GM21825 (cell line): Measurements from ENCODE around the gene SERP1.
"Not testable (repeated sequence)": the region's sequence is repeated elsewhere in the genome, so short reads cannot be mapped to it uniquely, and the experiment has no call there.

Source experiments
- ATAC-seq: cut with Tn5 transposase; IDR thresholded peaks from one replicate; pipeline ENCODE4 v1.9.1; 2021; ENCODE audit warnings: mild to moderate bottlenecking, moderate library complexity; ENCODE audit not compliant: unreplicated experiment

SERP1 gene

DNA sequence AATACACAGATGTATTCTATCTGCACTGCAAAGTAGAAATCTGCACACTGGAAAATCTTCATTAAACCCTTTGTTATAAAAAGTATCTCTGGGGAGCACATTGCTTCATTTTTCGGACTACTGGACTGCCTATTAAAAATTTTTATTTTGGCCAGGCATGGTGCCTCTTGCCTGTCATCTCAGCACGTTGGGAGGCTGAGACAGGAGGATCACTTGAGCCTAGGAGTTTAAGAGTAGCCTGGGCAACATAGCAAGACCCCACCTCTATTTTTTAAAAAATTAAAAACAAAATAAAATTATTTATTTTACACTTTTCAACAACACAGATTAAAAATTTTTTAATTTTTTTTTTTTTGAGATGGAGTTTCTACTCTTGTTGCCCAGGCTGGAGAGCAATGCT lies 6.0 kb downstream of the SERP1 start:
- ATAC-seq, result no peak

DNA sequence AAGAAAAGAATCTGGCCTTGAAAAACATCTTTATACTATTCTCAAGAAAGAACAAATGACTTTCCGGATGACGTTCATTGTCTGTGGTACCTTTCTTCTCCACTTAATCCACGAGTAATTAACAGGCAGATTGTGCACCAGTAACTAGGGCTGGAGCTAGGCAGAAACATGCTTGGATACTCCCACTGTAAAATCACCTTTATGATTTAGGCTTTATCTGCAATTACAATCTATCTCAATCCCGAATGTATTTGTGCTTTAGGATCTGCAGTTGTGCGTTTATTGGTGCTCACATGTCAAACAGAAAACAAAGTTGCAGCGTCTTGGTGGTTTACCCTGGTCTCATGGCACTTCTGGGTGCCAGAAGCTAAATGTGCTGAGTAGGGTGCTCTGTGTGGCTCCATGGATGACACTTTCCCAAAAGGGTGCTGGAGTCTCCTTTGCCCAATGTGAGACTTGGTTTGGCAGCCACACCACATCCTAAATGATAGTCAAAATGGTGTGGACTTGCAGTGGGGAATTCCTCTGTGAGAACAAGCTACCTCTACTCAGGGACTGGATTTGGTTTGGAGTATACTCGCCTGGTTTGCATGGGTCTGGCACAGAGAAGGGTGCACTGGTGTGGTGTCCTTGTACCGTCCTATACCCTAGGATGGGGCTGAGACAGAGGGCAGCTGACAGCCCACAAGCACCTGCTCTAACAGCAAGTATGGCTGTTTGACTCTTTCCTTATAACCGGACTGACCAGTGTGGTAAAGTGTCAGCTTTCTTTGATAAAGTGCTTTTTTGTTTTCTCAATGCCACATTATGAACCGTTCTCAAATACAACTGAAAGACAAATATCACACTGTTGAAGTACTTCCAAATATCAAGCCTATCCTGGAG lies 7.7 kb downstream of the SERP1 start:
- ATAC-seq, result no peak

DNA sequence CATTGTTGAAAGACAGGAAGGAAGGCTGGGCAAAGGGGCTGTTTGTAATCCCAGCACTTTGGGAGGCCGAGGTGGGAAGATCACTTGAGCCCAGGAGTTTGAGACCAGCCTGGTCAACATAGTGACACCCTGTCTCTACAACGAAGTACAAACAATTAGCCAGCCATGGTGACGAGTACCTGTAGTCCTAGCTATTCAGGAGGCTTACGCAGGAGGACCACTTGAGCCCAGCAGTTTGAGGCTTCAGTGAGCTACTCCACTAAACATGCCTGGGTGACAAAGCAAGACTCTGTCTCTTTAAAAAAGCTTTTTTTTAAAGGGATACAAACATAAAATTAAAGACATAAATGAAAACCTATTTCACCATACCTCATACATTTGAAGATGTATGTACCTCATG lies 11.1 kb downstream of the SERP1 start:
- ATAC-seq, result no peak

DNA sequence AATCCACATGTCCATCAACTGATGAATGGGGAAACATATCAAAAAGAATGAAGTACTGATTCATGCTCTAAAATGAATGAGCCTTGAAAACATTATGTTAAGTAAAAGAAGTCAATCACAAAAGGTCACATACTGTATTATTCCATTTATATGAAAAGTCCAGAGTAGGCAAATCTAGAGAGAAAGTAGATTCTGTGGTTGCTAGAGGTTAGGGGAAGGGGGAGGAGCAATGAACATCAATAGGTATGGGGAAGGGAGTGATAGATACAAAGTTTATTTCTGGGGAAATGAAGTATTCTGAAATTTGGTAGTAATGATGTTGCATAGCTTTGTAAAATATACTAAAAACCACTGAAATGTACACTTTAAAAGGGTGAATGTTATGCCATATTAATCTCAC lies 14.5 kb downstream of the SERP1 start:
- ATAC-seq, result no peak

DNA sequence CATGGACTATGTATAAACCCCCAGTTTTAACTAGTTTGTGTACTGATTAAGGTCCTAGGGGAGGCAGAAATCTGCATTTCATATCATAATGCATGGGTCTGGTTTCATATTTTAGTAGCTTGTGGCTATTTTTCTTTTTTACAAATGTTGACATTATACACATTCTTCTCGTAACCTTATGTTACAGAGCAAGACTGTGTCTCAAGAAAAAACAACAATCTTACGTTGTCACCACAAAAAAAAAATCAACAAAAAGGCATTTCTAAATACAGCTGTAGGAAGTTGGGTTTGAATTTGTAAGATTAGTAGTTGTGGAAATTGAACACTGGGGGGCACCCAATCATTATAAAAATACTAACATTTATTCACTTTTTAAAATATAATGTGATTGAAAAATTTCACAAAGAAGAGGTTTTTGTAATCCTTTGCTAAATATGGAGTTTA lies 17.9 kb downstream of the SERP1 start:
- ATAC-seq, result no peak

DNA sequence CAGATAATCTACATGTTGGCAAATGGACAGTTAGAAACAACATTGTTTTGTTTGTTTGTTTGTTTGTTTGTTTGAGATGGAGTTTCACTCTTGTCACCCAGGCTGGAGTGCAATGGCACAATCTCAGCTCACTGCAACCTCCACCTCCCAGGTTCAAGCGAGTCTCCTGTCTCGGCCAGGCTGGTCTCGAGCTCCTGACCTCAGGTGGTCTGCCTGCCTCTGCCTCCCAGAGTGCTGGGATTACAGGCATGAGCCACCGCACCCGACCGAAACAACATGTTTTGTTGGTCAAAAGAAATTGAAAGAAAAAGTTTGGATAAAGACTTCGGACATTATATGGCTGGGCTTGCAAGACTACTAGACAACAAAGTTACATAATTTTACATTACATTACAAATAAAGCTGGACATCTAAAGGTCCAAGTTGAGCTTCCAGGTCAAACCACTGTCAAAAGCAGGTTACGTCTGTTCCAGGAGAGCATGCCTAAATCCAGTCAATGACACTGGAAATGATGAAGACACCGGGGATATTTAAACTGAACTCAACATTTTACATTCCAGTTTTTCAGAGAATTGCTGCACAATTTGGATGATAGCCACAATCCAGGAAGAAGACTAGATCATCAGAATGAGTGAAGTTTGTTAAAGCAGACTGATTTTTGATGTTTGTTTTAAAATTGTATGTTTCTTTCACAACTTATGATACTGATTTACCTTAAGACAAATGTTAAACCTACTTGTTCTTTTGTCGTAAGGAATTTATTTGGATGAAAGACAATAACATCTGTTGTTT lies 18.6 kb downstream of the SERP1 start:
- no peak for ATAC-seq

DNA sequence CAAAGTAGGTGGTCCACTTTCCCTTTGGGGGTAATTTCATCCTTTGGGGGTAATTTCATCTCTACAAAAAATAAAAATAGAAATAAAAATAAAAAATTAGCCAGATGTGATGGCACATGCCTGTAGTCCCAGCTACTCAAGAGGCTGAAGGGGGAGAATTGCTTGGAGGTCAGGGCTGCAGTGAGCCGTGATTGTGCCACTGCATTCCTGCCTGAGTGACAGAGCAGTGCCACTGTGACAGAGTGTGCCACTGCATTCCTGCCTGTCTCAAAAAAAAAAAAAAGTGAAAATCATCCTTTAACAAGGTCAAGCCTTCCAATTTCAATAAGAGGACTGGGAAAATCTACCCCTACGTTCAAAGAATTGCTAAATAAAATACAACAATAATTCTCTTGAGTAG lies 22.8 kb downstream of the SERP1 start:
- ATAC-seq, result no peak

DNA sequence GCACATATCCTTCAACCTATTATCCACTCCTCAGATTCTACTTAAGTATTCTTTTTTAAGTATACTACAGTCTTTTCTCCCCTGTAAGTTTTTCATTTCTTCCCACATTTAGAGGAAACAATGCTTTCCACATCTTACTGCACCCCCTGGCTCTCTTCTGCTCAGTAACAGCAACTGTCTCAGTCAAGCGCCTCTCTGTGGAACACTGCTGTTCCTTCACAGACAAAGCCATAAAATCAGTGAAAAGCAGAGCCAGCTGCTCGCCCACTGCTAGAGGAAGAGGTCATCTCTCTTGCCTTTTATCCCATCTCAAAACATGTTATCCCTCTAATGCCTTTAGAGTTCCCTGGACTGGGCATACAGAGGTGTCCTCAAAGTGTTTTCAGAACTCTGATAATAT lies 24.8 kb downstream of the SERP1 start:
- ATAC-seq, result no peak

DNA sequence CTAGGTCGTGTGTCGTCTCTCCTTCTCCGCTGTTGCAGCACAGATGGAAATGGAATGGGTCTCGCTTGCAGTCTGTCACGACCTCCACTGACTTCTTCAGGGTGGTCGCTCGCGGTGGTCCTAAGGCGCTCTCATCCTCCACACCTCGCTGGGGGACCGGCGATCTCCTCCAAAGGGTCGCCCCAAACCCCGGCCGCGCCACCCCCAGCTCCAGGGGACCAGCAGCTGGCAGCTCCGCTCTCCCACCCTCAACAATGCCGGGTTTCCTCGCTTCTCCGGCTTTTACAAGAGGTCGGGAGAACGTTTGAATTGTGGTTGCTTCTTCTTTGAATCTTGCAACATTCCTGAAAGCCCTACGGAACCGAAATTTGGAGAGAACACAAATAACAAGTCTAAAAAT lies 25.9 kb downstream of the SERP1 start:
- ATAC-seq, result no peak

DNA sequence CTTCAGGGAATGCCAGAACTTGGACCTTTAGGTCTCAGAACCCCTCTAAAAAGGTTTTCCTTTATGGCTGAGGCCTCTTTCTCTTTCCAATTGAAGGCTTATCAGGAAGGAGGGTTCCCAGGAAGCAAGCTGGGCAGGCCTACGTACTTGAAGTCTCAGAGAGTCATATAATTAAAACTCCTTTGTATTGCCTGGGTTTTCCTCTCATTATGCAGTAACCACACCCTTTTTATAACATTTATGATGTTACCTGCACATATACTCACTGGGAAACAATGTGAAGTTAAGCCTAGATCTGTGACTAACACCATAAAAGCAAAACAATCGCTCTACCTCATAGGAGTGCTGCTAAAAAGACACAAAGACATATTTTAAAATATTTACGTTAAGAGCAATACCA lies 27.3 kb downstream of the SERP1 start:
- no peak for ATAC-seq

DNA sequence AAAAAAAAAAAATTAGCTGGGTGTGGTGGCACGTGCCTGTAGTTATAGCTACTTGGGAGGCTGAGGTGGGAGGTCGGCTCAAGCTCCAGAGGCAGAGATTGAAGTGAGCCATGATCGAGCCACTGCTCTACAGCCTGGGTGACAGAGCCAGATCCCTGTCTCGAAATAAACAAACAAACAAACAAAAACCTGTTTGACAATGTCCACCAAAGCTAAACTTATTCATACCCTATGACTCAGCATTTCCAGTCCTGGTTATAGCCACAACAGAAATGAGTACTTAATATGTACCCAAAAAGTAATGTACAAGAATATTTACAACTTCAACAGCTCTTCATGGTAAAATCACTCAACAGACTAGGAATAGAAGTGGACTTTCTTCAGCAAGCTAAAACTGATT lies 31.1 kb downstream of the SERP1 start:
- ATAC-seq, result no peak

DNA sequence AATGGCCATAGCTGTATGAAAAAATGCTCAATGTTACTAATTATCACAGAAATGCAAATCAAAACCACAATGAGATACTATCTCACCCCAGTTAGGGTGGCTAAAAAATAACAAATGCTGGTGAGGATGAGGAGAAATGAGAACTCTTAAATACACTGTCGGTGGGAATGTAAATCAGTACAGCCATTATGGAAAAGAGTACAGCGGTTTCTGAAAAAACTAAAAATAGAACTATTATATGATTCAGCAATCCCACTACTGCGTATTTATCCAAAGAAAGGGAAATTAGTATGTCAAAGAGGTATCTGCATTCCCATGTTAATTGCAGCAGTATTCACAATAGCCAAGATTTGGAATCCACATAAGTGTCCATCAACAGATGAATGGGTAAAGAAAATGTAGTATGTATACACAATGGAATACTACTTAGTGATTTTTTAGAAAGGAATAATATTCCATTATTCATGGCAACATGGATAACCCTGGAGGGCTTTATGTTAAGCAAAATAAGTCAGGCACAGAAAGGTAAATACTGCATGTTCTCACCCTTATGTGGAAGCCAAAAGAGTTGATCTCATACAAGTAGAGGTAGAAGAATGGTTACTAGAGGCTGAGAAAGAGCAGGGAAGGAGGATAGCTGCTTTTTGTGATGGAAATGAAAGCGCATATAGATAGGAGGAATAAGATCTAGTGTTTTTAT lies 35.0 kb downstream of the SERP1 start:
- ATAC-seq, result no peak

DNA sequence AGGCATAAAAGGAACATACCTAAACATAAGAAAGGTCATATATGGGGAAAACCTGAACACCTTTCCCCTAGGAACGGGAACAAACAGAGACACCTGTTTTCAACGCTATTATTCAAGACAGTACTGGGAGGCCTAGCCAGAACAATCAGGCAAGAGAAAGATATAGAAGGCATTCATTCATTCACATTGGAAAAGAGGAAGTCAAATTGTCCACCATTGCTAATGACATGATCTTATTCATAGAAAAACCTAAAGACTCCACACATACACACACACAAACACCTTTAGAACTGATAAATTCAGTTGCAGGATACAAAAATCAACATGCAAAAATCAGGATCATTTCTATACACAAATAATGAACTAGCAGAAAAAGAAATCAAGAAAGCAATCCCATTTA lies 36.5 kb downstream of the SERP1 start:
- no peak for ATAC-seq

DNA sequence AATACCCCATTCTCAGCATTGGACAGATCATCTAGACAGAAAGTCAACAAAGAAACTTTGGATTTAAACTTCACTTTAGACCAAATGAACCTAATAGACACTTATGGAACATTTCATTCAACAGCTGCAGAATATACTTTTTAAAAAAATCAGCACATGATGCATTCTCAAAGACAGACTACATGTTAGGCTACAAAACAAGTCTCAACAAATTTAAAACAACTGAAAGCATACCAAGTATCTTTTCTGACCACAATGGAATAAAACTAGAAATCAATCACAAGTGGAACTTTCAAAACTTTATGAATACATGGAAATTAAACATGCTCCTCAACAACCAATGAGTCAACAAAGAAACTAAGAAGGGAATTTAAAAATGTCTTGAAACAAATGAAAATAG lies 37.9 kb downstream of the SERP1 start:
- ATAC-seq, result no peak

DNA sequence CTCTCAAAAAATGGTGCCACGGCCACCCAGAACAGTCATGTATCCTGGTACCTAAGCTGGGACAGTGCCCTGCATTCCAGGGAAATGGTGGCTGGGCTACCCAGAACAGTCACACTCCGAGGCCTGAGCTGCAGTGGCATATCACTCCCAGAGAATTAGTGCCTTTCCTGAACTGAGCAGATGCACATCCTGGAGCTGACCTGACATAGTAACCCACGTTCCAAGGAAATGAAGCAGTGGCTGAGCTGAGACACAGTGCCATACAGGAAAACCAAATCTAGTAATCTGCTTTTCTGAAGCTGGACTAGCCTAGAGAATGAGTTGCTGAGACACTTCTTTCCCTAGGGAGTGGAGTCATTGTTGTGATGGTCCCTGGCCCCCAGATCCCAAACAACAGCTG lies 41.8 kb downstream of the SERP1 start:
- ATAC-seq, result no peak

DNA sequence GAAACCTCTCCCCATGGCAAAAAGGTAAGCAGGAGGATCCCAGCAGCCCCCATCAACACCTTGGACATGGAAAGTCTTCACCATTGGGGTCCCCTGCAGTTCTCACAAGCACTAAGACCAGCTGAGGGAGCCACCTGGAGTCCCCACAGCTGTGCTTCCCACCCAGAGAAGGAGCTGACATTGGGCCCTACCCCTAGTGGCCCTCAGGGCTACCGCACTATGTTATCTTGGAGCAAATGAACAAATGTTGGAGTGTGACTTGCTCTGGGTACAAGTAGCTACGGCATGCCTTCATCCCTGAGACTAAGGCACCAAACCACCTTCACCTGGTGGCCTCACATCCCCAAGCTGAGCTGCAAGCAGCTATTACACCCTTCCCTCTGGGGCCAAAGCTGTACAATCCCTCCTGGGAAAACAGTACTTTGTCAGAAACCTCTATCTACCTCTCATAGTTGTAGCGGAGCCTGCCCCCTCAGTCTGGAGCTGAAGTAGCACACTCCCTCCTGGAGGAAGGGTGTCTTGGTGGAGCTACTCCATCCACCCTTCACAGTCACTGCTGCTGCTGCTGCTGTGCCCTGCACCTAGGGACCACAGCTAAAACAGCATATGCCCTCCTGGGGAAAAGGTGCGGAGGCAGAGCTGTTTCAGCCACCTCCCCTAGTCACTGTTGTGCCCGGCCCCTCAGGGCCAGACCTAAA lies 42.7 kb downstream of the SERP1 start:
- ATAC-seq, result no peak

DNA sequence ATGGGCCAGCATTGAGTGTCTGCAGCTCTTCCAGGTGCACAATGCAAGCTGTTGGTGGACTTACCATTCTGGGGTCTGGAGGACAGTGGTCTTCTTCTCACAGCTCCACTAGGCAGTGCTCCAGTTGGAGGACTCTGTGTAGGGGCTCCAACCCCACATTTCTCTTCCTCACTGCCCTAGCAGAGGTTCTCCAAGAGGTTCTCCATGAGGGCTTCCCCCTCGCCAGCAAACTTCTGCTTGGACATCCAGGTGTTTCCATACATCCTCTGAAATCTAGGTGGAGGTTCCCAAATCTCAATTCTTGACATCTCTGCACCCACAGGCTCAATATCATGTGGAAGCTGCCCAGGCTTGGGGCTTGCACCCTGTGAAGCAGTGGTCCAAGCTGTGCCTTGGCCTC lies 45.3 kb downstream of the SERP1 start:
- not testable (repeated sequence) for ATAC-seq

DNA sequence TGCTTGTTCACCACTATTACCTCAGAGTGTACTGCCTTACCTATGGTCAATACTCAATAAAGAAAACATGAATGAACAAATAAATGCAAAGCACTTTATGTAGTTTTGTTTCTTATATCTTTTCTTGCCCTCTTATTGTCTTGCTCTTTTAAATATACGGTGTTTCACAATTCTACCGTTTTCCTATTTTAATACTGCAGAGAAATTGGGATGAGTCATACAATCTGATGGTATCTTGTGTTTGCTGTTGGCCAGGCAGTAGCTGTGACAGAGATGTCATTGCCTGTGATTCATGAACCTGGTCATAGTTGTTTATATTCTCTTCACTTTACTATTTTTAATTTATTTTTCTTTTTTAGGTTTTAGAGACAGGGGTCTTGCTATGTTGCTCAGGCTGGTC lies 48.3 kb downstream of the SERP1 start:
- no peak for ATAC-seq

DNA sequence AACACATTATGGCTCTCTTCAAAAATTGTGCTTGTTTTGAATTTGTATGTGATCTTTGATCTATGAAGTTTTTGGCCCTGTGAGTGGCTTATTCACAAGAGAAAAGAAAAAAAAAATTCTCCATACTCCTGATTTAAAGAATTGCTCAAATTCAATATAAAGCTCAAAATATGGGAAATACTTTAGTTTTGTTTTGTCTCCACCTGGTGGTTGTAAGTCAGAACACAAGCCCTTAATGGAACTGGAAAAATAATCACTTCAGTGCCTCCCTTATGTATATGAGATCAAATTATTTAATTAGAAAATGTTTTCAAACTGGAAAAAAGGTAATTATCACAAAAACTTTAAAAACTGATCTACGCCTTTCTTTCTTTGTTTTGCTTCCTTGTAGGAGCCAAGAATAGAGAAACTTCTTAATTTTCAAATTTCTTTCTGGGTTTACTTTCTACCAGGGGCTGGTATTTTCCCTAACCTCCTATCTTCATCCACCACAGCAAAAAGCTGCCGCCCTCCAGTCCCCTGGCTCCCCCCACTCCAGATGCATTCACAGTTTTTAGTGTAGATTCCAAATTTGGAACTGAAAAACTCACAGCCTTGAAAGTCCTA lies 50.6 kb downstream of the SERP1 start:
- ATAC-seq, result no peak

DNA sequence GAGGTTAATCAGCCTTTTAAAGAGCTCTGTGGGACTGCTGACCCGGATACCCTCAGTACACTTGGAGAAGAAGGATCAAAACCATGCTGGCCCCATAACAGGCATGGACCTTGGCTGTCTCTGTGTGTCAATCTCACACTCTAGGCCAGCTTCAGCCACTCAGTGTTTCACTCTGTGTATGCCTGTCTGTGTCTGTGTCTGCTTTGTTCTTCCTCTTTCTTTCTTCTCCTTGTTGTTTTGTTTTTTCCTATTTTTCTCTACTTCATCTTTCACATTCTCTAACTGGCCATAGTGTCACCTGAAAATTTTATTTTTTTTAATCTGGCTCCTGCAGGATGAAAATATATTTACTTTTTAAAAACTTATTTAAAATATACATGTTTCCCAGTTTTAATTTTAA lies 51.1 kb downstream of the SERP1 start:
- ATAC-seq, result no peak
